Measurements from ENCODE around the gene TRAK2.

TRAK2 gene

DNA sequence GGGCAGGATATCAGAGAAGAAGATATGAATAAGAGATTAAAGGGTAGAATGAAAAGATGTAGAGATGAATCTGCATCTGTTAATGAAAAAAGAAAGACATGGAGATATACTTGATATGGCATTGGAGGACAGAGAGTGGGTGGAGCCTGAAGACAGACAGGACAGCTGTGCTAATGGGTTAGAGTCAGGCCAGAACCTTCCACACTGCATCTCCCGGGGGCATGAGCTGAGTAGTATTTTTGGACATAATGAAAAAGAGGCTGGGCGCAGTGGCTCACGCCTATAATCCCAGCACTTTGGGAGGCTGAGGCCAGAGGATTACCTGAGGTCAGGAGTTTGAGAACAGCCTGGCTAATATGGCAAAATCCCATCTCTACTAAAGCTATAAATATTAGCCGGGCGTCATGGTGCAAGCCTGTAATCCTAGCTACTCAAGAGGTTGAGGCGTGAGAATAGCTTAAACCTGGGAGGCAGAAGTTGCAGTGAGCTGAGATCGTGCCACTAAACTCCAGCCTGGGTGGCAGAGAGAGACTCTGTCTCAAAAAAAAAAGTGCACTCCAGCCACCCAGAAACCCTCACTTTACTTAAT is 105.5 kb downstream of the TRAK2 start:
- no peak for TF ChIP-seq POLR2A (IDR thresholded peaks at IDR 0.05; ENCODE audit: low read length)
- TF ChIP-seq GATA1 (IDR thresholded peaks at IDR 0.05; ENCODE audit: low read depth, low read length) = no peak
- DNase-seq = no peak

DNA sequence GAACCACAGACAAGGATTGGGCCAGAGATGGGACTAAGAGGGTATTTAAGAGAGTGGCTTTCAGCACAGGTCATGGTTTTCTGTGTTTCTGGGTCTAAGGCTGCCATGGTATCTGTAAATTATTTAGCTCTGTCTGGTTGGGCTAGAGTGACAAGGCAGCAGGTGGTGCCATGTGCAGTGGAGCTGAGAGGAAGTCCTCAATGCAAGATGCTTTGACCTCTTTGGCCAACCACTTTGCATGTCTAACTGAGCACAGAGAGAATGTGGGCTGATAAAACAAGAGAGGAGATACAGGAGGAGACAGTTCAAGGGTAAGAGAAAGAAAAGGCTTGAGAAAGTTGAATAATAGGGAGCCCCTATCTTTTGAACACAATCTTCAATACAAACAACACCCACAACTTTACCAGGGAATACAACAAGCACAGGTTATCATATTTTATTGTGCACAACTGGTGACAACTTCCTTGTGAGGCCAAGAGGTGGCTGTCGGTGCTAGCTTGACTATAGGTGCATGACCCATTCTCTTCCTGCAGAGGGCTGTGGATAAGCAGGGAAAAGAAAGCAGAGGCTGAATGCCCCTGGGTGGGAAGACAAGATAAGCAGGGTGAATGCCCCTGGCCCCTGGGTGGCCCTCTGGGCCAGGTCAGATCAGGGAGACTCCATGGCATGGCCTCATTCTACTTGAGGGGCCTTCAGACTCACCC is 106.4 kb downstream of the TRAK2 start:
- TF ChIP-seq GATA1 (IDR thresholded peaks at IDR 0.05; ENCODE audit: low read depth, low read length) = no peak
- no peak for TF ChIP-seq POLR2A (IDR thresholded peaks at IDR 0.05; ENCODE audit: low read length)
- peak; percentile 28 to 59 for DNase-seq

DNA sequence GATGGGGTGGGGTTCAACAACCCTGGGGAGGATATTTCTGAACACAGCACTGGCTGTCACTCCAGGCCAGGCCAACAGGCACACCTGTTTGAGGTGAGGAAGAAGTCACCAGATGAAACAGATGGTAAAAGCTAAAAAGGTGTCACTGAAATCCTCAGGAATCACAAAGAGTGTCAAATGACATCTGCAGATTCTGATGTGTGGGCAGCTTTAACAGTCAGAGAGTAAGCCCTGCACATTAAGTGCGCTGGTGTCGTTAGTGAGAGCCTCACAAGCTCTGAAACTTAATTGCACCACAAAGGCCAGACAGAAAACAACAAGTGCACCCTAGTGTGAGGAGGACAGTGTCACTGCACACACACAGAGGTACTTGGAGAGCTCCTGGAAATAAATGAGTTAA is 107.7 kb downstream of the TRAK2 start:
- TF ChIP-seq GATA1 (IDR thresholded peaks at IDR 0.05; ENCODE audit: low read depth, low read length) = no peak
- TF ChIP-seq POLR2A (IDR thresholded peaks at IDR 0.05; ENCODE audit: low read length) = no peak
- no peak for DNase-seq

DNA sequence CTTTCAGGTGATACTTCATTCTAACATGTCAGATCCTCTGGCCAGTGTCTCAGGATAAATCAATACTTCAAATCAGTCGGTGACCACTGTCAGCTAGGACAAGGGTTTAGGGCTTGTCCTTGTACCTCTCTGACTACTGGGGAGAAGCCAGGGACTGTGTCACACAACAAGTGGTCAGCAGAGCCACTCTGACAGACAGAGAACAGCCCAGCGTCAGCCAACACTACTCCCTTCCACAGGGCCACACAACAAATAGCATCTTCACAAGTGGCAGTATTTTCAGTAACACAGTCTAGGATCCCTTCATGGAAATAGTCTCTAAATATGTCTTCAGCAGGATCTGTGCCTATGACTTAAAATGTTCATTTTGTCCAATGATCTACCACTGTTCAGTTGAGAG is 108.3 kb downstream of the TRAK2 start:
- no peak for DNase-seq
- no peak for TF ChIP-seq POLR2A (IDR thresholded peaks at IDR 0.05; ENCODE audit: low read length)
- no peak for TF ChIP-seq GATA1 (IDR thresholded peaks at IDR 0.05; ENCODE audit: low read depth, low read length)

DNA sequence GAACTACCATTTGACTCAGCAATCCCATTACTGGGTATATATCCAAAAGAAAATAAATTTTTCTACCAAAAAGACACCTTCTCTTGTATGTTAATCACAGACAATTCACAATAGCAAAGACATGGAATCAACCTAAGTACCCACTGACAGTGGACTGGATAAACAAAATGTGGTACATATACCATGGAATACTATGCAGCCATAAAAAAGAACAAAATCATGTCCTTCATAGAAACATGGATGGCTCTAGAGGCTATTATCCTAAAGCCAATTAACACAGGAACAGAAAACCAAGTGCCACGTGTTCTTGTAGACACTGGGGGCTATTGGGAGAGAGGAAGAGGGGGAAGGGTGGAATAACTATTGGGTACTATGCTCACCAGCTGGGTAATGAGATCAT is 121.8 kb downstream of the TRAK2 start:
- DNase-seq = no peak
- no peak for TF ChIP-seq POLR2A (IDR thresholded peaks at IDR 0.05; ENCODE audit: low read length)
- no peak for TF ChIP-seq GATA1 (IDR thresholded peaks at IDR 0.05; ENCODE audit: low read depth, low read length)

DNA sequence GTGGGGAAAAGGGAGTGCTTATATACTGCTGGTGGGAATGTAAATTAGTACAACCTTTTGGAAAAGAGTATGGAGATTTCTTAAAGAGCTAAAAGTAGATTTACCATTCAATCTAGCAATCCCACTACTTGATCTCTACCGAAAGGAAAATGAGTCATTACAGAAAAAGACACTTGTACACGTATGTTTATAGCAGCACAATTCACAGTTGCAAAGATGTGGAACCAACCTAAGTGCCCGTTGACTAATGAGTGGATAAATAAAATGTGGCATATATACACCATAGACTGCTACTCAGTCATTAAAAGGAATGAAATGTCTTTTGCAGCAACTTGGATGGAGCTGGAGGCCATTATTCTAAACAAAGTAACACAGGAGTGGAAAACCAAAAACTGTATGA is 123.6 kb downstream of the TRAK2 start:
- TF ChIP-seq POLR2A (IDR thresholded peaks at IDR 0.05; ENCODE audit: low read length) = no peak
- no peak for TF ChIP-seq GATA1 (IDR thresholded peaks at IDR 0.05; ENCODE audit: low read depth, low read length)
- no peak for DNase-seq

Data from erythroblast (primary cell).